ENCODE data around the gene LINGO1. TPM values are rescaled to one million over a fixed set of nuclear protein-coding genes. Genes with fewer than 3 reads are reported as not detected.

LINGO1 gene
- total RNA-seq, 2 experiments from 2014 or later = not detected

GRCh38 chr15:77637851-77638692 lies 5.4 kb upstream of the LINGO1 start:
- no peak for ATAC-seq
- peaks cover 17% of the 10 kb centered on the region for H3K27me3 Mint-ChIP-seq (ENCODE audit: low read depth)

DNA sequence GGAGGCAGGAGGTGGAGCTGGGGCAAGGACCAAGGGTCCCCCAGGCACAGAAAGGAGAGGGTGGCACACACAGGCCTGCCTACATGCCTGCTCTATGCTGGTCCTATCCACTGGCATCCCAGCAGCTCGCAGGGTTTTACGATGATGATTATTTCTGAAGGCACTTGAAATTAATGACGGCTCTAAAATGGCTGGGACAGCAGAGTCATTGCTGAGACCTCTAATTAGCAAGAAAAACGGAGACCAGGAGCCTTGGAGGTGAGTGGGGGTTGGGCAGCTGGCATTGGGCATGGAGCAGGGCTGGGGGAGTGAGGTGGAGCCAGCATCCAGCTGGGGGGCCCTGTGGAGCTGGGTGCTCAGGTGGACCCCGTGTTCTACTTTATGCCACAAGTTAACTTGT lies 3.5 kb upstream of the LINGO1 start:
- DNase-seq (no peak), ATAC-seq (no peak)
- no peak overlapping the region for H3K27ac Mint-ChIP-seq
- CTCF ChIA-PET = interaction anchor here (1.8 kb wide), 1 partner anchor 185 kb away, joined by 7 read pairs; no protein-coding TSS in a partner anchor
- H3K27me3 Mint-ChIP-seq (ENCODE audit: low read depth) = peaks cover 21% of the 10 kb centered on the region
- no peaks in the 10 kb centered on the region for H3K36me3 Mint-ChIP-seq (ENCODE audit: low read depth)
- peaks cover 10% of the 10 kb centered on the region for H3K4me1 Mint-ChIP-seq (ENCODE audit: low read depth)
- H3K9me3 Mint-ChIP-seq (ENCODE audit: insufficient read depth) = no peaks in the 10 kb centered on the region
- H3K4me3 Mint-ChIP-seq = no peak overlapping the region
- POLR2A ChIA-PET = no interaction called here

More at GRCh38 chr15:77637851-77638692, 5.4 kb upstream of the LINGO1 start:
- Mint-ChIP-seq H3K27ac (no peak overlapping the region), H3K36me3 (ENCODE audit: low read depth) (no peaks in the 10 kb centered on the region), H3K4me1 (ENCODE audit: low read depth) (peaks cover 10% of the 10 kb centered on the region), H3K9me3 (ENCODE audit: insufficient read depth) (no peaks in the 10 kb centered on the region), H3K4me3 (no peak overlapping the region)
- POLR2A ChIA-PET = no interaction called here
- CTCF ChIA-PET = interaction anchor here (1.0 kb wide), 1 partner anchor 15 kb away, joined by 3 read pairs; no protein-coding TSS in a partner anchor
- DNase-seq = no peak

DNA sequence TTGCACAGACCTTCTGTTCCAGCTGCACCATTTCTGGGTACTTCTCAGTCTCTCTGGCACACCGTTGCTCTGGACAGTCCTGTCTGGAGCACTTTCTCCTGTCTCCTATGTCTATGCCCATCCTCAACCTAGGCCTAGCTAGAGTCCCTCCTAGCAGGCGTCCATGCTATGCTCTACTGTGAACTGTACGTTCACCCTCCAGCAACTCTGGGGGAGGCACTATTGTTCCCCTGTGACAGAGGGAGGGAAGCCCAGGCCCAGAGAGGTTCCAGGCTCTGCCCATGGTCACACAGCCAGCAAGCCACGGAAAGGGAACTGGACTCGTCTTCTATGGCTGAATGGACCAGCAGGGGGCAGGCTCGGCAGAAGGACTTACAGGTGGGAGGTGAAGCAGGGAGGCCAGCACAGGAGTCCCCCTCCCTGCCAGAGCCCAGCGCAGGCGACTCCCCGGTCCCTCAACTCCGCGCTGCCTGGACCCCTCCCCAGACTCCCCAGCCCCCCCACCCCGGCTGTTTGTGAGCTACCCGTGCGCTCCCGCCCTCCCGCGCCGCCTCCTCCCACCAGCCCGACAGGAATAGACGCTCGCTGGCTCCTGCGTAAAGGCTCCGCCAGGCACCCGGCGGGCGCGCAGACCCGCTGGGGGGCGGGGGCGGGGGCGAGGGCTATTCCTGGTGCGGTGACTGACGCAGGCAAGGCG lies 1.7 kb upstream of the LINGO1 start:
- ATAC-seq (peak; percentile 49), DNase-seq (peak; percentile 78)
- Mint-ChIP-seq H3K36me3 (ENCODE audit: low read depth) (no peaks in the 10 kb centered on the region), H3K27me3 (ENCODE audit: low read depth) (peaks cover 37% of the 10 kb centered on the region), H3K9me3 (ENCODE audit: insufficient read depth) (no peaks in the 10 kb centered on the region), H3K27ac (no peak overlapping the region), H3K4me3 (no peak overlapping the region), H3K4me1 (ENCODE audit: low read depth) (peaks cover 10% of the 10 kb centered on the region)
- CTCF ChIA-PET = interaction anchor here (0.8 to 2.7 kb wide), 13 partner anchors 9 to 266 kb away, joined by 3 to 20 read pairs (median 5); no protein-coding TSS in a partner anchor
- POLR2A ChIA-PET = no interaction called here

- Mint-ChIP-seq H3K9me3 (ENCODE audit: insufficient read depth) (no peaks in the 10 kb centered on the region), H3K4me1 (ENCODE audit: low read depth) (peaks cover 10% of the 10 kb centered on the region), H3K36me3 (ENCODE audit: low read depth) (no peaks in the 10 kb centered on the region), H3K27ac (no peak overlapping the region), H3K27me3 (ENCODE audit: low read depth) (peaks cover 43% of the 10 kb centered on the region), H3K4me3 (no peak overlapping the region)
- no peak for DNase-seq
- no peak for ATAC-seq
- CTCF ChIA-PET = interaction anchor here (0.8 to 2.7 kb wide), 13 partner anchors 8 to 267 kb away, joined by 3 to 20 read pairs (median 5); no protein-coding TSS in a partner anchor
- POLR2A ChIA-PET = no interaction called here
Measured at GRCh38 chr15:77633913-77634265, 1.2 kb upstream of the LINGO1 start.

GRCh38 chr15:77633134-77633912 lies 611 bp upstream of the LINGO1 start:
- DNase-seq (peak; percentile 73), ATAC-seq (peak; percentile 86)
- Mint-ChIP-seq H3K36me3 (ENCODE audit: low read depth) (no peaks in the 10 kb centered on the region), H3K27ac (no peak overlapping the region), H3K9me3 (ENCODE audit: insufficient read depth) (no peaks in the 10 kb centered on the region), H3K4me1 (ENCODE audit: low read depth) (peaks cover 10% of the 10 kb centered on the region), H3K27me3 (ENCODE audit: low read depth) (peaks cover 45% of the 10 kb centered on the region), H3K4me3 (peak overlapping the region; percentile 38)
- CTCF ChIA-PET = interaction anchor here (0.8 to 2.7 kb wide), 13 partner anchors 8 to 267 kb away, joined by 3 to 20 read pairs (median 5); no protein-coding TSS in a partner anchor
- POLR2A ChIA-PET = no interaction called here

GRCh38 chr15:77631745-77632533 lies 773 bp downstream of the LINGO1 start:
- DNase-seq = no peak
- Mint-ChIP-seq H3K27ac (no peak overlapping the region), H3K36me3 (ENCODE audit: low read depth) (no peaks in the 10 kb centered on the region), H3K9me3 (ENCODE audit: insufficient read depth) (no peaks in the 10 kb centered on the region), H3K4me3 (no peak overlapping the region), H3K27me3 (ENCODE audit: low read depth) (peaks cover 45% of the 10 kb centered on the region), H3K4me1 (ENCODE audit: low read depth) (peaks cover 10% of the 10 kb centered on the region)
- ATAC-seq = no peak
- ChIA-PET POLR2A (no interaction called here), CTCF (interaction anchor here (0.8 kb wide), 1 partner anchor 189 kb away, joined by 3 read pairs; no protein-coding TSS in a partner anchor)

DNA sequence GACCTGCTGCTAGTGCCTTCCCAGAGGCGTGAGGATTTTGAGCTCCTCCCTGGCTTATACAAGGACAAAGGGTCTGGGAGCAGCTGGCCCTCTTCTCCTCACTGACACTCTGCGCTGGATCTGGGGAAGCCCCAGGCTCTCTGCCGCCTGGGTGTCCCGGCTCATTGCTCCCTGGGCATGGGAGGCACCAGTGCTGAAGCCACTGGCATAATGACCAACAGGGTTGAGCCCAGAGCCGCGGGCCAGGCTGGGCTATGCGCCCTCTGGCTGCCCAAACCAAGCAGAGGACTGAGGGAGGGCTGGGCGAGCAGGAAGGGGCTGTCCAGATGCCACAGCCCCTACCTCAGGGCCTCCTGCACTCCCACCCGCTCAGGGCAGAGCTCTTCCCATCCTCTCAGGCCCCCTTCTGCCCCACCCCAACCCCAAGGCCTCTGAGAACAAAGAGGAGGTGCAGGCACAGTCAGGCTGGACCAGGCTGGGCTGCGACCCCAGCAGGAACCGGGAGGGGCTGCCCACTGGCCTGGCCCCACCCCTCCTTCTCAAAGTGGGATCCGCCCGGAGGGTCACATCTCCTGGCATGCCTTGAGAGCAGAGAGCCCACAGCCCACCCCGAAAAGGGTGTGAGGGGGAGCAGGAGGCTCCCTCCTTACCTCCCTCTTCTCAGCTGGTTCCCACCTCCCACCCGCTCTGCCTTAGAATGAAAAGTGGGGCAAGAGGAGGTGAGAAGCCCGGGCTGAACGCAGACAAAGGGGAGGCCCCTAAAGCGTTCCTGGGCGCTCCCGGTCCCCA lies 1.6 kb downstream of the LINGO1 start:
- no peaks in the 10 kb centered on the region for H3K9me3 Mint-ChIP-seq (ENCODE audit: insufficient read depth)
- CTCF ChIA-PET = interaction anchor here (0.8 kb wide), 1 partner anchor 190 kb away, joined by 3 read pairs; no protein-coding TSS in a partner anchor
- H3K27ac Mint-ChIP-seq = no peak overlapping the region
- ATAC-seq (no peak), DNase-seq (no peak)
- H3K4me1 Mint-ChIP-seq (ENCODE audit: low read depth) = peaks cover 10% of the 10 kb centered on the region
- H3K36me3 Mint-ChIP-seq (ENCODE audit: low read depth) = no peaks in the 10 kb centered on the region
- no peak overlapping the region for H3K4me3 Mint-ChIP-seq
- peaks cover 44% of the 10 kb centered on the region for H3K27me3 Mint-ChIP-seq (ENCODE audit: low read depth)
- POLR2A ChIA-PET = no interaction called here

DNA sequence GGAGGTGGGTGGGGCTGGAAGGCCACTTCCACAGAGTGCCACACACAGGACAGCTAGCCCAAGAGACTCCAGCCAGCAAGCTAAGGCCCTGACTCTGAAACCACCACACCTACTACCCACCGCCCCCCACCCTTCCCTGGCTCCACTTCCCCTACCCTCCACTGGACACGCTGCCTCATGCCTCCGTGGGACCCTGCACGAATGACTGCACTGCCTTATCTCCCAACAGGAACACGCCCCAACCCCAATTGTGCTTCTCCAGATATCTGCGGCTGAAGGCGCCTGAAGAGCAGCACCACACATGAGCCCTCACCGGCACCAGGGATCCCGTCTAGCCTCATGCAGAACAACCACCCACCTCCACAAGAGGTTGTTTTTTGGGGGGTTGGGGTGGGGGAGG lies 2.7 kb downstream of the LINGO1 start:
- peaks cover 10% of the 10 kb centered on the region for H3K4me1 Mint-ChIP-seq (ENCODE audit: low read depth)
- DNase-seq = no peak
- POLR2A ChIA-PET = no interaction called here
- no peak for ATAC-seq
- no peak overlapping the region for H3K4me3 Mint-ChIP-seq
- CTCF ChIA-PET = interaction anchor here (1.4 kb wide), 1 partner anchor 192 kb away, joined by 4 read pairs; no protein-coding TSS in a partner anchor
- H3K27ac Mint-ChIP-seq = no peak overlapping the region
- H3K36me3 Mint-ChIP-seq (ENCODE audit: low read depth) = no peaks in the 10 kb centered on the region
- H3K27me3 Mint-ChIP-seq (ENCODE audit: low read depth) = peaks cover 38% of the 10 kb centered on the region
- no peaks in the 10 kb centered on the region for H3K9me3 Mint-ChIP-seq (ENCODE audit: insufficient read depth)

DNA sequence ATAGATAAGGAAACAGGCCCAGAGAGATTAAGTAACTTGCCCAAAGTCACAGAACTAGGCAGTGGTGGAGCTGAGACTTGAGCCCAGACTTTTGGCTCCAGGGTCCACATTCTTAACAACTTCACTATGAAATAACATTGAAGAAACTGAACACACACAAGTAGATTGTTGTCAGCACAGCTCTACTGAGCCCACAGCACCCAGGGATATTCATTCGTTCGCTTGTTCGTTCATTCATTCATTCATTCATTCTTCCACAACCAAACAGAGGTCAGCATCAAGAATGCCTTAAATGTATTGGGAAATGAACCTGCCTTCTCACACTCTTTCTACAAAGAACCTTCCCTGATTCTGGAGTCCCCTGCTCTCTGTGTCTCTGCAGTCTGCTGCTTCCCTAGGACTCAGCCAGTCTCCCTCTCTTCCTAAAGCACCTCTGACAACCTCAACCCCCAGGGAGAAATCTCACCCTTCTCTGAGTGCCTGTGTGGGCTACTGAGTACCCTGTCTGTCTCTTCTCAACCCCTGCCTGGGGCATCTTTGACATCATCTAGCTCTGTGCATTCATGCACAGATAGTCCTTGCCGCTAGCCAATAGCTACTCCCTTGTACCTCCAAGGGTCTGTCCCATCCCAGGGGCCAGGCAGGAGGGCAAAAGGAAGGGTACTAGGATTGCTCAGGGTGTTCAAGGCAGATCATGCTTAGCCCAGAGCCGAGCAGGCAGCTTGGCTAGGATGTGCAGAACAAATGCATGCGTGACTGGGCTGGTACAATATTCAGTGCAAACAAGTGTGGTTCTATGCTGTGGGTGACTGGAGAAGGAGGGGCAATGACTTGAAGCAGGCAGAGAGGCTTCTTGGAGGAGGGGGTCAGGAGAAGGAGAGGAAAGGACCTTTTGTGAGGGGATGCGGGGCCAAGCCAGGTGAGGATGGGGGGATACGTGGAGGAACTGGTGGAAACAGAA lies 3.4 kb downstream of the LINGO1 start:
- peaks cover 37% of the 10 kb centered on the region for H3K27me3 Mint-ChIP-seq (ENCODE audit: low read depth)
- CTCF ChIA-PET = interaction anchor here (1.4 kb wide), 1 partner anchor 193 kb away, joined by 4 read pairs; no protein-coding TSS in a partner anchor
- POLR2A ChIA-PET = no interaction called here

DNA sequence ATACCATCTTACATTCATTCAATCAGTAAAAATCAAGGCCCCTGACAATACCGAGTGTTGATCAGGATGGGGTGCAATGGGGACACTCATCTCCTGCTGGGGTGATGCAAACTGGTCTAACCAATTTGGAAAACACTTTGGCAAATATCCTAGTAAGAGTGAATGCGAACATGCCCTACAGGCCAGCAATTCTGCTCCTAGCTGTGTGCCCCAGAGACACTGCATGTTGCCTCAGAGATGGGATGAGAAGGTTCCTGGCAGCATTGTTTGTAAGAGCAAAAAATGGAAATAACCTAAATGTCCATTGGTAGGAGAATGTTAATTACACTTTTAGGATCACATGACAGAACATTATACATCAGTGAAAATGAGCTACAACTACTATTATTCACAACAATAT lies 4.7 kb downstream of the LINGO1 start:
- Mint-ChIP-seq H3K27ac (no peak overlapping the region), H3K27me3 (ENCODE audit: low read depth) (peaks cover 31% of the 10 kb centered on the region), H3K4me1 (ENCODE audit: low read depth) (no peaks in the 10 kb centered on the region), H3K9me3 (ENCODE audit: insufficient read depth) (no peaks in the 10 kb centered on the region), H3K36me3 (ENCODE audit: low read depth) (no peaks in the 10 kb centered on the region), H3K4me3 (no peak overlapping the region)
- DNase-seq (no peak), ATAC-seq (no peak)
- ChIA-PET CTCF (no interaction called here), POLR2A (no interaction called here)

More for the DNA sequence above, 3.4 kb downstream of the LINGO1 start:
- H3K4me3 Mint-ChIP-seq = no peak overlapping the region
- no peak overlapping the region for H3K27ac Mint-ChIP-seq
- DNase-seq = no peak
- H3K4me1 Mint-ChIP-seq (ENCODE audit: low read depth) = peaks cover 10% of the 10 kb centered on the region
- H3K36me3 Mint-ChIP-seq (ENCODE audit: low read depth) = no peaks in the 10 kb centered on the region
- H3K9me3 Mint-ChIP-seq (ENCODE audit: insufficient read depth) = no peaks in the 10 kb centered on the region
- no peak for ATAC-seq
